T-cell (primary cell): ENCODE data around the gene STAM2. TPM values are rescaled to one million over a fixed set of nuclear protein-coding genes. Genes with fewer than 3 reads are reported as not detected.
"Not testable (repeated sequence)": the region's sequence is repeated elsewhere in the genome, so short reads cannot be mapped to it uniquely, and the experiment has no call there.

Experiments
- ATAC-seq, 4 experiments: fragments of 200-7000 bp in 3 of 4; fragments of 150-1000 bp in 1 of 4; cut with Tn5 transposase; replicated peaks in 1 of 4; 1 replicate in 3 of 4; 2 replicates in 1 of 4; pipeline ENCODE4 v1.10.0; 2021; ENCODE audit warnings: moderate library complexity in 3 of 4, mild to moderate bottlenecking in 2 of 4, moderate number of reproducible peaks in 1 of 4
- CTCF ChIA-PET, 2 donors: fragments of 300-600 bp; sonication (Branson Sonifier 250); formaldehyde crosslinking; loops; one replicate each; lab custom pipeline; 2022; ENCODE audit warnings: antibody characterized with exemption in 2 of 2; lab: Charles Lee
- POLR2A ChIA-PET, 2 donors: fragments of 300-600 bp; sonication (Branson Sonifier 250); formaldehyde crosslinking; loops; one replicate each; lab custom pipeline; 2022; ENCODE audit warnings: antibody characterized with exemption in 2 of 2; lab: Charles Lee
- DNase-seq, 35 experiments: peaks; one replicate each; pipeline versions ENCODE4 v3.0.0 to v3.0.0-alpha.2; 2013 to 2023
- H3K27ac ChIP-seq: one replicate; pipeline ENCODE4 v1.5.1; 2013; ENCODE audit warnings: low read length
- H3K27me3 ChIP-seq, 2 experiments: replicated peaks in 1 of 2; 1 replicate in 1 of 2; 2 replicates in 1 of 2; pipeline versions ENCODE4 v1.6.1 to v1.7.0; 2013; ENCODE audit warnings: low read length in 1 of 2, mixed read lengths in 1 of 2; ENCODE audit not compliant: control insufficient read depth in 2 of 2, insufficient read depth in 2 of 2; ENCODE audit errors: extremely low read depth in 1 of 2
- H3K36me3 ChIP-seq, 2 donors: 1 replicate in 1 of 2; 2 replicates in 1 of 2; pipeline versions ENCODE4 v1.6.1 to v1.7.0; 2013; ENCODE audit warnings: low read length in 1 of 2; ENCODE audit not compliant: control insufficient read depth in 2 of 2, insufficient read depth in 1 of 2; ENCODE audit errors: extremely low read depth in 1 of 2
- H3K4me1 ChIP-seq, 2 experiments: 1 replicate in 1 of 2; 2 replicates in 1 of 2; pipeline versions ENCODE4 v1.6.1 to v1.7.0; 2013; ENCODE audit warnings: low read length in 2 of 2, mixed read lengths in 1 of 2; ENCODE audit not compliant: insufficient read depth in 2 of 2, control insufficient read depth in 1 of 2; ENCODE audit errors: extremely low read depth in 1 of 2
- H3K4me3 ChIP-seq, 2 donors: 1 replicate in 1 of 2; 2 replicates in 1 of 2; pipeline versions ENCODE4 v1.5.1 to v1.7.0; 2013; ENCODE audit warnings: mild to moderate bottlenecking in 2 of 2, low read length in 1 of 2, moderate library complexity in 1 of 2; ENCODE audit not compliant: control insufficient read depth in 1 of 2; ENCODE audit errors: extremely low read depth in 1 of 2
- H3K9me3 ChIP-seq: 2 replicates; pipeline ENCODE4 v1.7.0; 2013
- H3K27ac Mint-ChIP-seq, 2 donors: one replicate each; pipeline ENCODE4 v1.8.0; 2020 to 2021; ENCODE audit warnings: mild to moderate bottlenecking in 2 of 2, mixed read lengths in 2 of 2
- H3K27me3 Mint-ChIP-seq, 2 donors: one replicate each; pipeline ENCODE4 v1.8.0; 2021 to 2022; ENCODE audit warnings: mixed read lengths in 2 of 2
- H3K36me3 Mint-ChIP-seq: one replicate; pipeline ENCODE4 v1.8.0; 2021; ENCODE audit warnings: mixed read lengths
- H3K4me1 Mint-ChIP-seq, 3 donors: one replicate each; pipeline ENCODE4 v1.8.0; 2020 to 2022; ENCODE audit warnings: mixed read lengths in 3 of 3, mild to moderate bottlenecking in 1 of 3
- H3K4me3 Mint-ChIP-seq, 3 donors: one replicate each; pipeline ENCODE4 v1.8.0; 2020 to 2022; ENCODE audit warnings: mild to moderate bottlenecking in 3 of 3, mixed read lengths in 3 of 3, moderate library complexity in 3 of 3
- H3K9me3 Mint-ChIP-seq, 3 donors: one replicate each; pipeline ENCODE4 v1.8.0; 2020 to 2022; ENCODE audit warnings: mixed read lengths in 3 of 3
- WGBS: methylation state at CpG from one replicate; pipeline ENCODE4 v1.1.5; 2013; ENCODE audit warnings: missing lambda C conversion rate; ENCODE audit not compliant: insufficient coverage; 5-methylcytosine and 5-hydroxymethylcytosine counted together
- total RNA-seq, 35 experiments: library from RNA in 6 of 35; stranded (reverse) in 6 of 35; fragments of 120-200 nt in 1 of 35; gene quantifications; one replicate each; pipeline versions ENCODE4 v1.2.1 to v1.2.4 and lab custom pipeline; 2013 to 2026

Gene STAM2
- total RNA-seq, 5 donors from 2014 or later (not counting 1 experiment from before 2014, with no cell fraction given) = 12.0 to 20.8 (median 19.3) TPM

DNA sequence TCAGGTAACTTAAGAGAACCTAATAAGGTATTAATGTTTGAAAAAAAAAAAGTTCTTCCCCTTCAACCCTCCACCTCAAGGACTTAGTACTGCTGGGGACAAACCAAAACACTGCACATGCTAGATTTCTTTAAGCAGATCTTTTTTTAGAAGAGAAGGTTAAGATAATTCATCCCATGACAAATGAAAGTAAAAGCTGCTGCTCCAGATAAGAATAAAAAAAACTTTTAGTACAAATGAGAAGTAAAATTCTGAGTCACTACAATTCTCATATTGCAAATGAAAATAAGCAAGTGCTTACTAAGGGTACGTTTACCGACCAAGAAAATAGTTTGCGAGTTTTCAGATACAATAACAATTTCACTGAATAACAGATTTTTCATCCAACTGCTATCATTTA, 8.9 kb downstream of the STAM2 start:
- ATAC-seq = no peak
- no peak overlapping the region for H3K4me3 Mint-ChIP-seq
- H3K27ac ChIP-seq = no peak overlapping the region

GRCh38 chr2:152165780-152166179, 9.8 kb downstream of the STAM2 start:
- DNase-seq (no peak), ATAC-seq (no peak)
- POLR2A ChIA-PET = no interaction called here
- H3K4me1 ChIP-seq = peaks cover 0 to 7% of the 10 kb centered on the region in 2 experiments
- H3K27me3 Mint-ChIP-seq = no peaks in the 10 kb centered on the region
- peaks cover 18% of the 10 kb centered on the region for H3K36me3 Mint-ChIP-seq
- no peaks in the 10 kb centered on the region for H3K9me3 Mint-ChIP-seq
- H3K4me1 Mint-ChIP-seq = peaks cover 37 to 55% (median 52%) of the 10 kb centered on the region in 3 donors
- H3K27ac ChIP-seq = no peak overlapping the region
- WGBS = 72% methylated on average over 4 of the region's 7 CpGs
- no peak overlapping the region for H3K4me3 Mint-ChIP-seq
- no peaks in the 10 kb centered on the region for H3K27me3 ChIP-seq
- H3K9me3 ChIP-seq = no peaks in the 10 kb centered on the region
- CTCF ChIA-PET = interaction anchor here in 1 of 2 donors (0.7 kb wide), 1 partner anchor 10 kb away, joined by 3 read pairs; no protein-coding TSS in a partner anchor
- no peak overlapping the region for H3K4me3 ChIP-seq
- H3K27ac Mint-ChIP-seq = no peak overlapping the region
- peaks cover 0 to 4% of the 10 kb centered on the region in 2 donors for H3K36me3 ChIP-seq

More for the DNA sequence above, 8.9 kb downstream of the STAM2 start:
- Histone ChIP-seq H3K9me3 (no peaks in the 10 kb centered on the region), H3K36me3 (peaks cover 0 to 4% of the 10 kb centered on the region in 2 donors), H3K27me3 (no peaks in the 10 kb centered on the region), H3K4me1 (peaks cover 0 to 7% of the 10 kb centered on the region in 2 experiments), H3K4me3 (no peak overlapping the region)
- H3K4me1 Mint-ChIP-seq = peaks cover 40 to 59% (median 53%) of the 10 kb centered on the region in 3 donors
- H3K27me3 Mint-ChIP-seq = no peaks in the 10 kb centered on the region
- WGBS = no CpG with 5 or more reads among the region's 3 CpGs
- ChIA-PET POLR2A (no interaction called here), CTCF (no interaction called here)
- H3K36me3 Mint-ChIP-seq = peaks cover 16% of the 10 kb centered on the region
- no peak overlapping the region for H3K27ac Mint-ChIP-seq
- H3K9me3 Mint-ChIP-seq = no peaks in the 10 kb centered on the region
- no peak for DNase-seq

DNA sequence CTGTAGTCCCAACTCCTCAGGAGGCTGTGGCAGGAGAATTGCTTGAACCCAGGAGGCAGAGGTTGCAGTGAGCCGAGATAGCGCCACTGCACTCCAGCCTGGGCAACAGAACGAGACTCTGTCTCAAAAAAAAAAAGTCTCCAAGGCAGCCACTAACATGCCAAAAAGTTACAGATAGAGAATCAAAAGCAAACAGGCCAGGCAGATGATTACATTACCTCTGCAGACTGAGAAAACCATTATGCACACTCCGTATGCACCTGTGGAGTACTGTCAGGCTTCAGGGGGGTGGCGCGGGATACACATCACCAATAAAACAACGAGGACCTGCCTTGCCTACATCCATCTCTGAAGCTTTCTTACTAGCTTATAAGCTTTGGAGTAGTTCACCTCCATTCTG, 10.3 kb downstream of the STAM2 start:
- Histone ChIP-seq H3K4me1 (peaks cover 0 to 7% of the 10 kb centered on the region in 2 experiments), H3K36me3 (peaks cover 0 to 4% of the 10 kb centered on the region in 2 donors), H3K27me3 (no peaks in the 10 kb centered on the region), H3K27ac (no peak overlapping the region), H3K9me3 (no peaks in the 10 kb centered on the region), H3K4me3 (no peak overlapping the region)
- ChIA-PET POLR2A (no interaction called here), CTCF (interaction anchor here in 1 of 2 donors (0.7 kb wide), 1 partner anchor 11 kb away, joined by 3 read pairs; no protein-coding TSS in a partner anchor)
- H3K9me3 Mint-ChIP-seq = no peaks in the 10 kb centered on the region
- ATAC-seq (no peak), DNase-seq (no peak)
- H3K27ac Mint-ChIP-seq = no peak overlapping the region
- 100% methylated on average over 2 of the region's 7 CpGs for WGBS
- no peaks in the 10 kb centered on the region for H3K27me3 Mint-ChIP-seq
- H3K4me3 Mint-ChIP-seq = no peak overlapping the region
- peaks cover 18% of the 10 kb centered on the region for H3K36me3 Mint-ChIP-seq
- H3K4me1 Mint-ChIP-seq = peaks cover 37 to 50% (median 48%) of the 10 kb centered on the region in 3 donors

GRCh38 chr2:152163669-152164068, 11.9 kb downstream of the STAM2 start:
- POLR2A ChIA-PET = interaction anchor here in 1 of 2 donors (0.7 kb wide), 1 partner anchor 471 kb away, joined by 5 read pairs; no protein-coding TSS in a partner anchor
- H3K27ac Mint-ChIP-seq, ATAC-seq, H3K9me3 ChIP-seq, DNase-seq, H3K27me3 Mint-ChIP-seq, H3K4me1 ChIP-seq, H3K27ac ChIP-seq, CTCF ChIA-PET, H3K4me3 Mint-ChIP-seq, H3K4me3 ChIP-seq, H3K27me3 ChIP-seq, H3K9me3 Mint-ChIP-seq, H3K36me3 ChIP-seq: not testable (repeated sequence)
- WGBS = 100% methylated on average over 1 of the region's 5 CpGs
- Mint-ChIP-seq H3K36me3 (peaks cover 19% of the 10 kb centered on the region), H3K4me1 (peaks cover 24 to 45% (median 37%) of the 10 kb centered on the region in 3 donors)

DNA sequence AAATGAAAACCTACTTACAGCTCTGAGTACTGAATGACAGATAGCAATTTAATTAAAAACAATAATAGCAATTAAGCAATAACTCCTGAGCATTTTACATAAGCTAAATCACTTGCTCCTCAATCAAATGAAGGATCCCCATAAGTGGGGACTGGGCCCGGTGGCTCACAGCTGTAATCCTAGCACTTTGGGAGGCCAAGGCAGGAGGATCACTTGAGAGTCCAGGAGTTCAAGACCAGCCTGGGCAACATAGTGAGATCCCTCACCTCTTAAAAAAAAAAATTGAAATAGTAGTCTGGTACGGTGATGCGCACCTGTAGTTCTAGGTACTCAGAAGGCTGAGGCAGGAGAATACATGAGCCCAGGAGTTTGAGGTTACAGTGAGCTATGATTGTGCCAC, 13.4 kb downstream of the STAM2 start:
- ChIA-PET POLR2A (interaction anchor here (0.6 to 0.7 kb wide), 2 partner anchors 373 to 545 kb away, joined by 3 read pairs; no protein-coding TSS in a partner anchor), CTCF (interaction anchor here (0.6 kb wide), 2 partner anchors 8 to 251 kb away, joined by 3 to 9 read pairs; no protein-coding TSS in a partner anchor)
- Mint-ChIP-seq H3K27me3 (no peaks in the 10 kb centered on the region), H3K4me3 (no peak overlapping the region), H3K4me1 (peaks cover 21 to 41% (median 30%) of the 10 kb centered on the region in 3 donors), H3K27ac (no peak overlapping the region), H3K36me3 (peaks cover 28% of the 10 kb centered on the region), H3K9me3 (peaks cover 0 to 7% (median 2%) of the 10 kb centered on the region in 3 donors)
- no peak overlapping the region for H3K4me3 ChIP-seq
- ATAC-seq = no peak
- WGBS = no CpG with 5 or more reads among the region's 3 CpGs
- DNase-seq = no peak
- peaks cover 0 to under 1% of the 10 kb centered on the region in 2 experiments for H3K4me1 ChIP-seq
- H3K27ac ChIP-seq = no peak overlapping the region
- H3K9me3 ChIP-seq = no peaks in the 10 kb centered on the region
- peaks cover 0 to 4% of the 10 kb centered on the region in 2 donors for H3K36me3 ChIP-seq
- H3K27me3 ChIP-seq = no peaks in the 10 kb centered on the region

GRCh38 chr2:152161598-152161997, 14.0 kb downstream of the STAM2 start:
- Histone ChIP-seq H3K4me3 (no peak overlapping the region), H3K9me3 (no peaks in the 10 kb centered on the region), H3K27me3 (no peaks in the 10 kb centered on the region), H3K4me1 (peaks cover 0 to 2% of the 10 kb centered on the region in 2 experiments), H3K27ac (no peak overlapping the region), H3K36me3 (peaks cover 0 to 6% of the 10 kb centered on the region in 2 donors)
- Mint-ChIP-seq H3K36me3 (peaks cover 32% of the 10 kb centered on the region), H3K4me3 (no peak overlapping the region), H3K27ac (no peak overlapping the region), H3K4me1 (peaks cover 21 to 41% (median 29%) of the 10 kb centered on the region in 3 donors), H3K9me3 (peaks cover 0 to 7% (median 2%) of the 10 kb centered on the region in 3 donors), H3K27me3 (no peaks in the 10 kb centered on the region)
- POLR2A ChIA-PET = interaction anchor here in 1 of 2 donors (0.7 kb wide), 1 partner anchor 372 kb away, joined by 3 read pairs; no protein-coding TSS in a partner anchor
- ATAC-seq = no peak
- CTCF ChIA-PET = interaction anchor here in 1 of 2 donors (0.6 kb wide), 1 partner anchor 9 kb away, joined by 9 read pairs; no protein-coding TSS in a partner anchor
- 86% methylated on average over 3 of the region's 4 CpGs for WGBS
- no peak for DNase-seq
